Endothelial cell of umbilical vein (primary cell): ENCODE results near the gene DXO. TPM values are rescaled to one million over a fixed set of nuclear protein-coding genes. Genes with fewer than 3 reads are reported as not detected.

Experiments
- BruUV-seq: library from RNA; stranded (reverse); fragments of 400-500 nt; replicated peaks from 2 replicates; lab custom pipeline; 2021; lab: Mats Ljungman, UMichigan
- CTCF ChIA-PET: fragments of 300-600, 350-600 bp; sonication (Branson Sonifier 250); formaldehyde crosslinking; loops from one replicate; lab custom pipeline; 2021; ENCODE audit warnings: antibody characterized with exemption, inconsistent platforms; lab: Charles Lee
- POLR2A ChIA-PET: fragments of 300-600, 350-600 bp; sonication (Branson Sonifier 250); formaldehyde crosslinking; loops from one replicate; lab custom pipeline; 2021; ENCODE audit warnings: antibody characterized with exemption, inconsistent platforms; lab: Charles Lee
- DNase-seq: peaks from one replicate; pipeline ENCODE4 v3.0.0-alpha.2; 2011; ENCODE audit warnings: low read depth, low spot score
- FAIRE-seq: peaks from 2 replicates; lab custom pipeline; 2011; peaks lifted over from hg19 to GRCh38; lab: Jason Lieb, UNC
- H2AFZ ChIP-seq: 2 replicates; pipeline ENCODE4 v1.6.0; 2012; ENCODE audit warnings: low read depth, low read length, control low read depth, inconsistent platforms
- H3K27ac ChIP-seq: 2 replicates; pipeline ENCODE4 v1.5.1; 2011; ENCODE audit warnings: low read depth, mild to moderate bottlenecking, control low read depth, low read length, moderate library complexity; ENCODE audit not compliant: insufficient read depth
- H3K27me3 ChIP-seq, 2 experiments: 2 replicates each; pipeline versions ENCODE4 v1.6.0 to v1.6.1; 2011; ENCODE audit warnings: low read length in 2 of 2, mixed read lengths in 1 of 2; ENCODE audit not compliant: control insufficient read depth in 2 of 2, insufficient read depth in 2 of 2
- H3K36me3 ChIP-seq, 2 experiments: 2 replicates in 1 of 2; 3 replicates in 1 of 2; pipeline ENCODE4 v1.5.1; 2011; ENCODE audit warnings: low read length in 2 of 2, mild to moderate bottlenecking in 1 of 2, moderate library complexity in 1 of 2; ENCODE audit not compliant: control insufficient read depth in 2 of 2, insufficient read depth in 2 of 2; ENCODE audit errors: extremely low read depth in 1 of 2
- H3K4me1 ChIP-seq: 3 replicates; pipeline ENCODE4 v1.5.1; 2011; ENCODE audit warnings: mild to moderate bottlenecking, low read length; ENCODE audit not compliant: control insufficient read depth, insufficient read depth; ENCODE audit errors: extremely low read depth
- H3K4me2 ChIP-seq: 2 replicates; pipeline ENCODE4 v1.6.1; 2011; ENCODE audit warnings: low read length, control low read depth, mixed read lengths; ENCODE audit not compliant: insufficient read depth
- H3K4me3 ChIP-seq, 3 experiments: fragments of 200-600 bp in 1 of 3; sonication (generic), shearing (Covaris generic) in 1 of 3; replicated peaks in 1 of 3; 2 replicates each; pipeline ENCODE4 v1.5.1; 2011 to 2016; ENCODE audit warnings: control low read depth in 3 of 3, low read length in 3 of 3, mild to moderate bottlenecking in 2 of 3, inconsistent platforms in 1 of 3, low read depth in 1 of 3, moderate library complexity in 1 of 3; ENCODE audit not compliant: insufficient read depth in 1 of 3
- H3K79me2 ChIP-seq: 2 replicates; pipeline ENCODE4 v1.6.0; 2012; ENCODE audit warnings: low read length, inconsistent platforms; ENCODE audit not compliant: control insufficient read depth, insufficient read depth
- H3K9ac ChIP-seq: replicated peaks from 2 replicates; pipeline ENCODE3; 2011; ENCODE audit warnings: low read length, control low read depth; ENCODE audit not compliant: insufficient read depth; ENCODE audit errors: extremely low read depth
- H3K9me1 ChIP-seq: replicated peaks from 3 replicates; pipeline ENCODE4 v1.6.0; 2011; ENCODE audit warnings: mild to moderate bottlenecking, low read length; ENCODE audit not compliant: control insufficient read depth, insufficient read depth; ENCODE audit errors: extremely low read depth
- H3K9me3 ChIP-seq: replicated peaks from 2 replicates; pipeline ENCODE4 v1.5.1; 2012; ENCODE audit warnings: low read length, inconsistent platforms; ENCODE audit not compliant: control insufficient read depth, insufficient read depth
- H4K20me1 ChIP-seq: replicated peaks from 2 replicates; pipeline ENCODE3; 2011; ENCODE audit warnings: mild to moderate bottlenecking, low read length; ENCODE audit not compliant: control insufficient read depth, insufficient read depth; ENCODE audit errors: extremely low read depth
- CTCF ChIP-seq, 2 donors: IDR thresholded peaks; 1 replicate in 1 of 2; 2 replicates in 1 of 2; pipeline ENCODE4 v1.5.1; 2011; ENCODE audit warnings: low read length in 2 of 2, mild to moderate bottlenecking in 2 of 2, moderate library complexity in 2 of 2, control low read depth in 1 of 2, inconsistent platforms in 1 of 2, low read depth in 1 of 2; ENCODE audit not compliant: insufficient read depth in 1 of 2; ENCODE audit errors: extremely low read depth in 1 of 2
- EZH2 ChIP-seq: IDR thresholded peaks from 2 replicates; pipeline ENCODE4 v1.6.1; 2012; ENCODE audit warnings: borderline replicate concordance, low read depth, mild to moderate bottlenecking, moderate library complexity, low read length, inconsistent platforms; ENCODE audit not compliant: severe bottlenecking
- FOS ChIP-seq: IDR thresholded peaks from 2 replicates; pipeline ENCODE4 v1.6.1; 2011; ENCODE audit warnings: mild to moderate bottlenecking, low read length, moderate library complexity, borderline replicate concordance; ENCODE audit not compliant: insufficient read depth
- GATA2 ChIP-seq: IDR thresholded peaks from 2 replicates; pipeline ENCODE4 v1.7.0; 2011; ENCODE audit warnings: low read depth, mild to moderate bottlenecking, moderate library complexity, mixed read lengths, low read length; ENCODE audit not compliant: insufficient read length, insufficient read depth
- JUN ChIP-seq: IDR thresholded peaks from 2 replicates; pipeline ENCODE4 v1.6.1; 2011; ENCODE audit warnings: borderline replicate concordance, low read depth; ENCODE audit not compliant: insufficient read length, insufficient read depth
- MYC ChIP-seq: IDR thresholded peaks from one replicate; pipeline ENCODE4 v1.6.1; 2011; ENCODE audit warnings: mild to moderate bottlenecking, low read depth, low read length
- POLR2A ChIP-seq: IDR thresholded peaks from 2 replicates; pipeline ENCODE4 v1.6.1; 2012; ENCODE audit warnings: low read depth, mild to moderate bottlenecking, control low read depth, low read length
- POLR2AphosphoS5 ChIP-seq: IDR thresholded peaks from 2 replicates; pipeline ENCODE4 v1.6.1; 2012; ENCODE audit warnings: low read depth, mild to moderate bottlenecking, control low read depth, low read length, moderate library complexity; ENCODE audit not compliant: insufficient read depth
- dilution Hi-C: fragments of 300-500 bp; cut with MboI; formaldehyde crosslinking; loops from one replicate; pipeline ENCODE4 v1.15.0; 2019; ENCODE audit warnings: low sequenced_read_pairs; ENCODE audit not compliant: extremely low pct_ligation_motif_present
- intact Hi-C: fragments of 100-400 bp; cut with micrococcal nuclease; formaldehyde crosslinking; loops from one replicate; pipeline ENCODE4 v1.10.0; 2022
- polyA plus RNA-seq, 4 experiments: library from polyadenylated mRNA; depleted of rRNA in 3 of 4; stranded (reverse) in 3 of 4; unstranded in 1 of 4; fragments of >200 nt; gene quantifications; 2 replicates each; pipeline versions ENCODE4 v1.2.1 to v1.2.3, GENCODE V29; 2011 to 2012; ENCODE audit warnings: missing spikeins in 1 of 4
- total RNA-seq: library from RNA; stranded (reverse); gene quantifications from 2 replicates; pipeline ENCODE4 v1.2.3, GENCODE V29; 2021
- TF ChIP-seq, protein P1 (sequence below): IDR thresholded peaks from 2 replicates; pipeline ENCODE4 v1.6.1; 2011; ENCODE audit not compliant: insufficient read depth, insufficient read length

The DXO gene
- total and polyA plus RNA-seq, 2 donors (not counting 3 experiments of a cell fraction or from before 2014, with no cell fraction given) = 20.7 to 34.9 TPM

DNA sequence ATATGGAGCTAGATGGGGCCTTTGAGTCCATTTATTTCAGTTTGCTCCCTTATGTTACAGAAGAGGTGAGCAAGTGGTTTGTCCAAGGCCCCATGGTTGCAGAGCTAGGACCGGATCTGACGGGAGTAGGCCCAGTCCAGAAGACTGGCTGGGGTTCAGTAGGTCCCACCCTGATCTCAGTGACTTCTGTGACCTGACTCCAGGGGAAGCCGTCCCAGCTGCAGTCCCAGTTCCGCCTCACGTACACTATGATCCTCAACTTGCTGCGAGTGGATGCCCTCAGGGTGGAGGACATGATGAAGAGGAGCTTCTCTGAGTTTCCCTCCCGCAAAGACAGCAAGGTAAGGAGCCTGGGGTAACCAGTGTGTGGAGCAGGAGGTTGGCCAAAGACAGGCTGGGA is 5.4 kb downstream of the DXO start:
- dilution Hi-C loops (no loop called here), intact Hi-C loops (no loop called here)
- TF ChIP-seq MYC = no peak
- Histone ChIP-seq H3K4me1 (peaks cover 9% of the 10 kb centered on the region), H3K9me3 (no peaks in the 10 kb centered on the region), H3K79me2 (peaks cover 13% of the 10 kb centered on the region), H3K27me3 (no peaks in the 10 kb centered on the region), H3K4me2 (no peak overlapping the region), H3K36me3 (peaks cover 14 to 61% of the 10 kb centered on the region in 2 experiments), H3K9me1 (no peaks in the 10 kb centered on the region), H2AFZ (no peak overlapping the region), H3K4me3 (no peak overlapping the region), H4K20me1 (no peaks in the 10 kb centered on the region), H3K27ac (no peak overlapping the region), H3K9ac (no peak overlapping the region)
- FAIRE-seq (no peak), DNase-seq (no peak)
- ChIA-PET CTCF (interaction anchor here (1.3 kb wide), 1 partner anchor 14 kb away, joined by 7 read pairs; no protein-coding TSS in a partner anchor), POLR2A (no interaction called here)
- no TSS peak for BruUV-seq

DNA sequence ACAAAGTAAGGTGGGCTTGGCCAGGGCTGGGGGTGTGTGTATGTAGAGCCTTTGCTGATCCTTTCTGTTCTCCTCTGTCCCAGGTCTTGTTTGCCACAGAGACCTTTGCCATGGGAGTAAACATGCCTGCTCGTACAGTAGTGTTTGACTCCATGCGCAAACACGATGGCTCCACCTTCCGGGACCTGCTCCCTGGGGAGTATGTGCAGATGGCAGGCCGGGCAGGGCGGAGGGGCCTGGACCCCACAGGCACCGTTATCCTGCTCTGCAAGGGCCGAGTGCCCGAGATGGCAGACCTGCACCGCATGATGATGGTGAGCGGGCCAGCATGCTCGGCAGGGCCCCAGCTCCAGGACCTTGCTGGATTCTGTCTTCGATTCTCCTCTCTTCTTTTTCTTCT is 6.2 kb downstream of the DXO start:
- no peak for DNase-seq
- H3K4me1 ChIP-seq = peaks cover 1% of the 10 kb centered on the region
- no peak overlapping the region for H2AFZ ChIP-seq
- dilution Hi-C loops = no loop called here
- H3K9me1 ChIP-seq = no peaks in the 10 kb centered on the region
- intact Hi-C loops = no loop called here
- no peaks in the 10 kb centered on the region for H3K27me3 ChIP-seq
- BruUV-seq = no TSS peak
- H3K4me2 ChIP-seq = no peak overlapping the region
- ChIA-PET CTCF (no interaction called here), POLR2A (no interaction called here)
- no peaks in the 10 kb centered on the region for H3K9me3 ChIP-seq
- H3K9ac ChIP-seq = no peak overlapping the region
- H3K4me3 ChIP-seq = no peak overlapping the region
- H3K79me2 ChIP-seq = peaks cover 5% of the 10 kb centered on the region
- H3K27ac ChIP-seq = no peak overlapping the region
- TF ChIP-seq POLR2A (no peak), FOS (no peak), POLR2AphosphoS5 (no peak), GATA2 (no peak), CTCF (IDR thresholded peaks at IDR 0.05; ENCODE audit: extremely low read depth in 1 of 2, insufficient read depth in 1 of 2, low read depth in 1 of 2, low read length in 2 of 2) (no peak), JUN (no peak), EZH2 (no peak), MYC (no peak)
- TF ChIP-seq, protein P1, sequence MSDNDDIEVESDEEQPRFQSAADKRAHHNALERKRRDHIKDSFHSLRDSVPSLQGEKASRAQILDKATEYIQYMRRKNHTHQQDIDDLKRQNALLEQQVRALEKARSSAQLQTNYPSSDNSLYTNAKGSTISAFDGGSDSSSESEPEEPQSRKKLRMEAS = no peak
- no peak for FAIRE-seq
- H4K20me1 ChIP-seq = no peaks in the 10 kb centered on the region
- H3K36me3 ChIP-seq = peaks cover 14 to 66% of the 10 kb centered on the region in 2 experiments
